Measurements from ENCODE around the gene NEDD8. TPM values are rescaled to one million over a fixed set of nuclear protein-coding genes. Genes with fewer than 3 reads are reported as not detected.
A peak's percentile ranks its signal among the peaks of the same experiment; 100 is the strongest.
"Not testable (repeated sequence)": the region's sequence is repeated elsewhere in the genome, so short reads cannot be mapped to it uniquely, and the experiment has no call there.

The NEDD8 gene
- total and polyA plus RNA-seq, 10 donors: 98.6 to 237 (median 127) TPM

- peaks cover 0 to 33% (median 11%) of the 10 kb centered on the region in 6 donors for H3K4me1 ChIP-seq
- peaks cover 0 to 43% (median 6%) of the 10 kb centered on the region in 6 donors for H3K36me3 ChIP-seq
- intact Hi-C loops (cut with DNase I; ENCODE audit: low total_unique reads): no loop called here
- TF ChIP-seq, protein P1, sequence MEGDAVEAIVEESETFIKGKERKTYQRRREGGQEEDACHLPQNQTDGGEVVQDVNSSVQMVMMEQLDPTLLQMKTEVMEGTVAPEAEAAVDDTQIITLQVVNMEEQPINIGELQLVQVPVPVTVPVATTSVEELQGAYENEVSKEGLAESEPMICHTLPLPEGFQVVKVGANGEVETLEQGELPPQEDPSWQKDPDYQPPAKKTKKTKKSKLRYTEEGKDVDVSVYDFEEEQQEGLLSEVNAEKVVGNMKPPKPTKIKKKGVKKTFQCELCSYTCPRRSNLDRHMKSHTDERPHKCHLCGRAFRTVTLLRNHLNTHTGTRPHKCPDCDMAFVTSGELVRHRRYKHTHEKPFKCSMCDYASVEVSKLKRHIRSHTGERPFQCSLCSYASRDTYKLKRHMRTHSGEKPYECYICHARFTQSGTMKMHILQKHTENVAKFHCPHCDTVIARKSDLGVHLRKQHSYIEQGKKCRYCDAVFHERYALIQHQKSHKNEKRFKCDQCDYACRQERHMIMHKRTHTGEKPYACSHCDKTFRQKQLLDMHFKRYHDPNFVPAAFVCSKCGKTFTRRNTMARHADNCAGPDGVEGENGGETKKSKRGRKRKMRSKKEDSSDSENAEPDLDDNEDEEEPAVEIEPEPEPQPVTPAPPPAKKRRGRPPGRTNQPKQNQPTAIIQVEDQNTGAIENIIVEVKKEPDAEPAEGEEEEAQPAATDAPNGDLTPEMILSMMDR (IDR thresholded peaks at IDR 0.05 in 8 of 11, conservative IDR thresholded peaks at IDR 0.05 in 3 of 11): no peak
- TF ChIP-seq POLR2A (IDR thresholded peaks at IDR 0.05) (no peak), POLR2AphosphoS5 (IDR thresholded peaks at IDR 0.05) (no peak)
- no peaks in the 10 kb centered on the region for H3K9me3 ChIP-seq
- no peaks in the 10 kb centered on the region for H3K27me3 ChIP-seq (replicated peaks in 1 of 7)
- no peak overlapping the region for H3K4me3 ChIP-seq
- no peak for DNase-seq
- WGBS, 5 donors: 56 to 73% (median 62%) methylated on average over 4 of the region's 4 CpGs
- peak overlapping the region in 1 of 8 donors; percentile 36 for H3K27ac ChIP-seq
Measured at GRCh38 chr14:24250354-24250753, 18.2 kb upstream of the NEDD8 start.

- H3K36me3 ChIP-seq: peaks cover 0 to 33% (median 3%) of the 10 kb centered on the region in 6 donors
- no peaks in the 10 kb centered on the region for H3K27me3 ChIP-seq (replicated peaks in 1 of 7)
- DNase-seq: peak; percentile 68
- H3K9me3 ChIP-seq: no peaks in the 10 kb centered on the region
- 80 to 84% (median 83%) methylated on average over 11 to 13 of the region's 13 CpGs for WGBS, 5 donors
- no peak overlapping the region for H3K4me3 ChIP-seq
- H3K27ac ChIP-seq: no peak overlapping the region
- H3K4me1 ChIP-seq: peaks cover 0 to 33% (median 11%) of the 10 kb centered on the region in 6 donors
- TF ChIP-seq, protein P1 (IDR thresholded peaks at IDR 0.05 in 8 of 11, conservative IDR thresholded peaks at IDR 0.05 in 3 of 11): no peak
- TF ChIP-seq POLR2A (IDR thresholded peaks at IDR 0.05) (no peak), POLR2AphosphoS5 (IDR thresholded peaks at IDR 0.05) (no peak)
- intact Hi-C loops (cut with DNase I; ENCODE audit: low total_unique reads): no loop called here
Measured at GRCh38 chr14:24249230-24250021, 17.3 kb upstream of the NEDD8 start.

DNA sequence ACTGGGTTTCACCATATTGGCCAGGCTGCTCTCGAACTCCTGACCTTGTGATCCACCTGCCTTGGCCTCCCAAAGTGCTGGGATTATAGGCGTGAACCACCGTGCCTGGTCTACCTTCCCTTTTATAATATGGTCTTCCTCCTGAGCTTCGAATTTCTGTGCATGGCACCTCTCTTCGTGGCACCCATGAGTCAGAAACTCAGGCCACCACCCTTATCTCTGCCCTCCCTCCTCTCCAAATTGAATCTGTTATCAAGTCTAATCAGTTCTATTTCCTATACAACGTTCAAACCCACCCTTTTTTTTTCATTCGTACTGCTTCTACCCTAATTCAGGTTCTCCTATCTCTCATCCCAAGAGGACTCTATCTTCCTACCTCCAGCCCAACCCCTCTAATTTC, 15.3 kb upstream of the NEDD8 start:
- H3K9me3 ChIP-seq: no peaks in the 10 kb centered on the region
- H3K4me1 ChIP-seq: peaks cover 6 to 49% (median 21%) of the 10 kb centered on the region in 6 donors
- peak overlapping the region; percentile 48 to 81 (median 76) for H3K27ac ChIP-seq
- no peak for DNase-seq
- no peak overlapping the region for H3K4me3 ChIP-seq
- intact Hi-C loops (cut with DNase I; ENCODE audit: low total_unique reads): no loop called here
- peaks cover 0 to 13% (median 0%) of the 10 kb centered on the region in 6 donors for H3K36me3 ChIP-seq
- TF ChIP-seq, protein P1 (IDR thresholded peaks at IDR 0.05 in 8 of 11, conservative IDR thresholded peaks at IDR 0.05 in 3 of 11): no peak
- TF ChIP-seq POLR2A (IDR thresholded peaks at IDR 0.05) (no peak), POLR2AphosphoS5 (IDR thresholded peaks at IDR 0.05) (no peak)
- 74 to 82% (median 76%) methylated on average over 7 of the region's 7 CpGs for WGBS, 5 donors
- H3K27me3 ChIP-seq (replicated peaks in 1 of 7): no peaks in the 10 kb centered on the region

GRCh38 chr14:24246765-24247212, 14.6 kb upstream of the NEDD8 start:
- Histone ChIP-seq H3K27ac (peak overlapping the region; percentile 48 to 81 (median 76)), H3K9me3 (no peaks in the 10 kb centered on the region), H3K4me1 (peaks cover 8 to 52% (median 23%) of the 10 kb centered on the region in 6 donors), H3K4me3 (peak overlapping the region in 1 of 8 donors; percentile 19), H3K27me3 (replicated peaks in 1 of 7) (no peaks in the 10 kb centered on the region), H3K36me3 (peaks cover 0 to 9% (median 0%) of the 10 kb centered on the region in 6 donors)
- WGBS, 5 donors: 75 to 87% (median 82%) methylated on average over 3 of the region's 3 CpGs
- TF ChIP-seq POLR2AphosphoS5 (IDR thresholded peaks at IDR 0.05) (no peak), POLR2A (IDR thresholded peaks at IDR 0.05) (no peak)
- TF ChIP-seq, protein P1 (IDR thresholded peaks at IDR 0.05 in 8 of 11, conservative IDR thresholded peaks at IDR 0.05 in 3 of 11): no peak
- intact Hi-C loops (cut with DNase I; ENCODE audit: low total_unique reads): no loop called here
- no peak for DNase-seq

GRCh38 chr14:24245350-24245749, 13.2 kb upstream of the NEDD8 start:
- H3K4me3 ChIP-seq; H3K27ac ChIP-seq; H3K9me3 ChIP-seq; DNase-seq; intact Hi-C loops (cut with DNase I; ENCODE audit: low total_unique reads); H3K27me3 ChIP-seq (replicated peaks in 1 of 7): not testable (repeated sequence)
- 95 to 97% (median 97%) methylated on average over 11 of the region's 11 CpGs for WGBS, 5 donors
- Histone ChIP-seq H3K36me3 (peaks cover 0 to 22% (median 9%) of the 10 kb centered on the region in 6 donors), H3K4me1 (peaks cover 22 to 53% (median 34%) of the 10 kb centered on the region in 6 donors)

Data from spleen (tissue), 11 donors.